GM12878 (cell line): ENCODE data around the gene IGF2BP2. TPM values are rescaled to one million over a fixed set of nuclear protein-coding genes. Genes with fewer than 3 reads are reported as not detected.

Source experiments
- ATAC-seq: fragments of 200-7000 bp; cut with Tn5 transposase; 3 replicates; pipeline ENCODE4 v1.9.1; 2020; ENCODE audit warnings: mild to moderate bottlenecking, moderate library complexity
- BruUV-seq: library from RNA; stranded (reverse); fragments of 400-500 nt; replicated peaks from 2 replicates; lab custom pipeline; 2021; lab: Mats Ljungman, UMichigan
- CTCF ChIA-PET: fragments of 300-600 bp; sonication (Branson Sonifier 250); formaldehyde crosslinking; extraction: SDS; loops from one replicate; lab custom pipeline; 2021; ENCODE audit warnings: inconsistent platforms; lab: Yijun Ruan, JAX
- POLR2A ChIA-PET: fragments of 350-600 bp; formaldehyde crosslinking; extraction: SDS; loops from one replicate; lab custom pipeline; 2021; ENCODE audit warnings: inconsistent platforms; lab: Charles Lee
- RAD21 ChIA-PET: fragments of 300-600 bp; sonication (Branson Sonifier 250); formaldehyde crosslinking; loops from one replicate; lab custom pipeline; 2023; ENCODE audit warnings: antibody characterized with exemption; ENCODE audit not compliant: unreplicated experiment; lab: Charles Lee
- SMC1A ChIA-PET: fragments of 300-600 bp; sonication (Branson Sonifier 250); formaldehyde crosslinking; loops from one replicate; lab custom pipeline; 2023; ENCODE audit not compliant: unreplicated experiment, uncharacterized antibody; lab: Charles Lee
- DNase-seq: peaks from one replicate; pipeline ENCODE4 v3.0.0-alpha.2; 2011; ENCODE audit warnings: low read depth, low spot score
- FAIRE-seq: peaks from 3 replicates; lab custom pipeline; 2011; peaks lifted over from hg19 to GRCh38; lab: Jason Lieb, UNC
- H2AFZ ChIP-seq: 2 replicates; pipeline ENCODE4 v1.6.0; 2011; ENCODE audit warnings: low read depth, low read length, control low read depth; ENCODE audit not compliant: control insufficient read depth
- H3K27ac ChIP-seq: 2 replicates; pipeline ENCODE4 v1.5.1; 2011; ENCODE audit warnings: control low read depth; ENCODE audit not compliant: control insufficient read depth, insufficient read depth
- H3K27me3 ChIP-seq, 2 experiments: replicated peaks in 1 of 2; 2 replicates each; pipeline versions ENCODE4 v1.6.0 to v1.6.1; 2011; ENCODE audit warnings: low read length in 1 of 2; ENCODE audit not compliant: control insufficient read depth in 2 of 2, insufficient read depth in 2 of 2
- H3K36me3 ChIP-seq, 2 experiments: 2 replicates each; pipeline ENCODE4 v1.5.1; 2011; ENCODE audit warnings: low read length in 1 of 2; ENCODE audit not compliant: control insufficient read depth in 2 of 2, insufficient read depth in 2 of 2
- H3K4me1 ChIP-seq: 2 replicates; pipeline ENCODE4 v1.6.1; 2011; ENCODE audit warnings: mild to moderate bottlenecking, low read length, moderate library complexity, mixed read lengths; ENCODE audit not compliant: control insufficient read depth, insufficient read depth
- H3K4me2 ChIP-seq: 2 replicates; pipeline ENCODE4 v1.6.0; 2011; ENCODE audit warnings: control low read depth; ENCODE audit not compliant: control insufficient read depth, insufficient read depth
- H3K4me3 ChIP-seq: fragments of 200-600 bp; sonication (generic); 2 replicates; pipeline ENCODE4 v1.5.1; 2016
- H3K79me2 ChIP-seq: 2 replicates; pipeline ENCODE4 v1.6.0; 2011; ENCODE audit warnings: low read length; ENCODE audit not compliant: control insufficient read depth, insufficient read depth
- H3K9ac ChIP-seq: 2 replicates; pipeline ENCODE4 v1.8.0; 2011; ENCODE audit warnings: low read length, control low read depth, mixed read lengths; ENCODE audit not compliant: control insufficient read depth, insufficient read depth
- H3K9me3 ChIP-seq: replicated peaks from 3 replicates; pipeline ENCODE4 v1.5.1; 2011; ENCODE audit warnings: mild to moderate bottlenecking, low read length; ENCODE audit not compliant: control insufficient read depth, insufficient read depth
- H4K20me1 ChIP-seq: 2 replicates; pipeline ENCODE4 v1.6.0; 2011; ENCODE audit not compliant: control insufficient read depth, insufficient read depth
- CHD1 ChIP-seq: IDR thresholded peaks from 2 replicates; pipeline ENCODE4 v1.6.1; 2012; ENCODE audit warnings: low read depth, low read length, improper control_type of control experiment
- IKZF1 ChIP-seq: fragments of 450-650 bp; conservative IDR thresholded peaks from 2 replicates; pipeline ENCODE4 v1.6.1; 2017; ENCODE audit warnings: antibody characterized with exemption, mild to moderate bottlenecking
- KLF5 ChIP-seq: fragments of 450-650 bp; IDR thresholded peaks from 2 replicates; pipeline ENCODE4 v1.6.1; 2014; ENCODE audit warnings: mild to moderate bottlenecking; ENCODE audit not compliant: partially characterized antibody
- NFYA ChIP-seq: IDR thresholded peaks from 2 replicates; pipeline ENCODE4 v1.6.1; 2011; ENCODE audit warnings: low read depth, mild to moderate bottlenecking, low read length, improper control_type of control experiment, borderline replicate concordance
- SREBF2 ChIP-seq: IDR thresholded peaks from 2 replicates; pipeline ENCODE4 v1.6.1; 2012; ENCODE audit warnings: mild to moderate bottlenecking, low read length
- TCF3 ChIP-seq: IDR thresholded peaks from 2 replicates; pipeline ENCODE4 v1.6.1; 2012; ENCODE audit warnings: low read depth, mild to moderate bottlenecking, low read length, borderline replicate concordance; ENCODE audit not compliant: insufficient read depth
- ZNF622 ChIP-seq: fragments of 450-650 bp; IDR thresholded peaks from 2 replicates; pipeline ENCODE4 v1.6.1; 2017; ENCODE audit warnings: mild to moderate bottlenecking, inconsistent platforms
- WGBS: methylation state at CpG from one replicate; pipeline ENCODE4 v1.1.6; 2016; ENCODE audit warnings: low lambda C conversion rate; ENCODE audit not compliant: insufficient replicate concordance, insufficient coverage; ENCODE audit errors: missing lambda C conversion rate; 5-methylcytosine and 5-hydroxymethylcytosine counted together
- in situ Hi-C: fragments of 300-500 bp; cut with MboI; formaldehyde crosslinking; loops from 9 replicates; pipeline ENCODE4 v1.14.3; 2018; ENCODE audit warnings: mixed read lengths
- intact Hi-C: fragments of 100-400 bp; cut with micrococcal nuclease; formaldehyde crosslinking; loops from one replicate; pipeline ENCODE4 v1.14.2; 2022; ENCODE audit not compliant: unreplicated experiment
- polyA plus RNA-seq, 11 experiments: library from polyadenylated mRNA; depleted of rRNA in 4 of 11; unstranded in 6 of 11; stranded (reverse) in 5 of 11; fragments of >200 nt; fragmentation: Nextera tagmentation in 4 of 11; fragmentation: Illumina TruSeq in 1 of 11; extraction: Ambion mirVana in 4 of 11; extraction: Trizol in 1 of 11; gene quantifications; 1 replicate in 1 of 11; 2 replicates in 10 of 11; pipeline versions ENCODE4 v1.2.1 to v1.2.3, GENCODE V29; 2011 to 2016; ENCODE audit warnings: inconsistent platforms in 2 of 11, missing spikeins in 2 of 11, low read depth in 1 of 11
- total RNA-seq, 4 experiments: library from RNA; depleted of rRNA in 3 of 4; stranded (reverse); fragments of >200 nt in 3 of 4; fragmentation: Illumina TruSeq in 1 of 4; extraction: Trizol in 1 of 4; gene quantifications; 2 replicates each; pipeline versions ENCODE4 v1.2.1 to v1.2.3, GENCODE V29; 2013 to 2021
- TF ChIP-seq, protein P1 (sequence below): fragments of 450-650 bp; formaldehyde crosslinking; IDR thresholded peaks from 2 replicates; pipeline ENCODE4 v1.4.0; 2022; ENCODE audit warnings: mild to moderate bottlenecking, moderate library complexity
- TF ChIP-seq, protein P2 (sequence below): fragments of 450-650 bp; formaldehyde crosslinking; IDR thresholded peaks from 2 replicates; pipeline ENCODE4 v1.5.0; 2022; ENCODE audit warnings: mild to moderate bottlenecking, missing genetic modification characterization

IGF2BP2 gene
- total and polyA plus RNA-seq, 10 of the 15 experiments (the other 5 are each of a cell fraction or from before 2014, with no cell fraction given), result 0.25 to 0.72 TPM; not detected in 8

DNA sequence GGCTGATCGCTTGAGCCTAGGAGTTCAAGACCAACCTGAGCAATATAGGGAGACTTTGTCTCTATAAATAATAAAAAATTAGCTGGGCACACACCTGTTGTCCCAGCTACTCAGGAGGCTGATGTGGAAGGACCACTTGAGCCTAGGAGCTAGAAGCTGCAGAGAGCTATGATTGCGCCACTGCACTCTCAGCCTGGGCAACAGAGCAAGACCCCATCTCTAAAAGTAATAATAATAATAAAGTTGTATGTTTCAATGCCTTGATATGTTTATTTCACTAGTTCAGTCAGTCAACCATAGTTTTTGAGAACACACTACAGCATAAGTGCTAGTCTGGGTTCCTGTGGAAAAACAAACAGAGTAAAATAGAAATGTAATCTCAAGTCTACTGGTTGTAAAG, 36.5 kb downstream of the IGF2BP2 start:
- BruUV-seq, result no TSS peak
- no peak for TF ChIP-seq IKZF1
- TF ChIP-seq SREBF2, result no peak
- no peak for TF ChIP-seq CHD1
- TF ChIP-seq KLF5, result no peak
- TF ChIP-seq TCF3, result no peak
- Histone ChIP-seq H3K79me2 (no peaks in the 10 kb centered on the region), H3K4me2 (no peak overlapping the region), H3K9ac (no peak overlapping the region), H4K20me1 (no peaks in the 10 kb centered on the region), H3K9me3 (no peaks in the 10 kb centered on the region), H3K27me3 (no peaks in the 10 kb centered on the region; a peak in 1 of 4 replicates), H3K4me1 (no peaks in the 10 kb centered on the region), H3K4me3 (no peak overlapping the region), H3K27ac (no peak overlapping the region), H3K36me3 (no peaks in the 10 kb centered on the region), H2AFZ (no peak overlapping the region)
- WGBS, result 21% methylated on average over 2 of the region's 2 CpGs
- ATAC-seq (no peak), DNase-seq (no peak), FAIRE-seq (no peak)
- intact Hi-C loops (no loop called here), in situ Hi-C loops (no loop called here)
- POLR2A ChIA-PET, result no interaction called here
- RAD21 ChIA-PET, result no interaction called here
- SMC1A ChIA-PET, result no interaction called here
- CTCF ChIA-PET, result no interaction called here

DNA sequence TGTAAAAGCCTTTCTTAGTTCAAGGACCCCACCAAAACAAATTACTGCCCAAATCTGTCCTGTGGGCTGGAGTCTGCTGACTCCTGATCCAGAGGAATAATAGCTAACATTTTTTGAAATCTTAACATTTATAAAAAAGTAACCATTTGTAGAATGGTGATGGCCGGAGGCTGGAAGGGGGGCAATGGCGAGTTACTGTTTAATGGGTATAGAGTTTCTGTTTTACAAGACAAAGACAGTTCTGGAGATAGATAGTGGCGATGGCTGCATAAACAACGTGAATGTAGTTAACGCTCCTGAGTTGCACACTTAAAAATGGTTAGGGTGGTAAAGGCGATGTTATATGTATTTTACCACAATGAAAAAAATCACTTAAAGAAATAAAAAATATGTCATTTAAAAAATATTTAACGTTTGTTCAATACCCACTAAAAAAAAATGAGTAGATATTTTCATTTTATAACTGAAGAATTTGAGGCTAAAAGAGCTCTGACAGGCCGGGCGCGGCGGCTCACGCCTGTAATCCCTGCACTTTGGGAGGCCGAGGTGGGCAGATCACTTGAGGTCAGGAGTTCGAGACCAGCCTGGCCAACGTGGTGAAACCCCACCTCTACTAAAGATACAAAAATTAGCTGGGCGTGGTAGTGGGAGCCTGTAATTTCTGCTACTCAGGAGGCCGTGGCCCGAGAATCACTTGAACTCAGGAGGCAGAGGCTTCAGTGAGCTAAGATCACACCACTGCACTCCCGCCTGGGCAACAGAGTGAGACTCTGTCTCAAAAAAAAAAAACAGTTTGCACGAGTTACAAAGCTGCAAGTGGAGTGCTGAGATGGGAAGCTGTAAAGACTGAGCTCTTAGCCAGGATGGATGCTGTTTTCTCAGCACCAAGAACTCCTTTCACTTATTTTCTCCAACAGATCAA, 37.6 kb downstream of the IGF2BP2 start:
- H3K27me3 ChIP-seq, result no peaks in the 10 kb centered on the region; a peak in 1 of 4 replicates
- H4K20me1 ChIP-seq, result no peaks in the 10 kb centered on the region
- no peak overlapping the region for H2AFZ ChIP-seq
- H3K4me3 ChIP-seq, result no peak overlapping the region
- no peaks in the 10 kb centered on the region for H3K4me1 ChIP-seq
- H3K27ac ChIP-seq, result no peak overlapping the region
- no peak overlapping the region for H3K4me2 ChIP-seq
- H3K79me2 ChIP-seq, result no peaks in the 10 kb centered on the region
- ATAC-seq (no peak), DNase-seq (no peak), FAIRE-seq (no peak)
- ChIA-PET RAD21 (no interaction called here), SMC1A (interaction anchor here (0.8 kb wide), 1 partner anchor 86 kb away, joined by 3 read pairs; no protein-coding TSS in a partner anchor), POLR2A (no interaction called here), CTCF (interaction anchor here (0.7 to 2.7 kb wide), 3 partner anchors 10 to 127 kb away, joined by 3 to 15 read pairs (median 4); no protein-coding TSS in a partner anchor)
- WGBS, result 51% methylated on average over 20 of the region's 20 CpGs
- in situ Hi-C loops, result no loop called here
- H3K9me3 ChIP-seq, result no peaks in the 10 kb centered on the region
- no peak overlapping the region for H3K9ac ChIP-seq
- H3K36me3 ChIP-seq, result no peaks in the 10 kb centered on the region
- intact Hi-C loops, result no loop called here
- no TSS peak for BruUV-seq
- no peak for TF ChIP-seq NFYA
- TF ChIP-seq, protein P1, sequence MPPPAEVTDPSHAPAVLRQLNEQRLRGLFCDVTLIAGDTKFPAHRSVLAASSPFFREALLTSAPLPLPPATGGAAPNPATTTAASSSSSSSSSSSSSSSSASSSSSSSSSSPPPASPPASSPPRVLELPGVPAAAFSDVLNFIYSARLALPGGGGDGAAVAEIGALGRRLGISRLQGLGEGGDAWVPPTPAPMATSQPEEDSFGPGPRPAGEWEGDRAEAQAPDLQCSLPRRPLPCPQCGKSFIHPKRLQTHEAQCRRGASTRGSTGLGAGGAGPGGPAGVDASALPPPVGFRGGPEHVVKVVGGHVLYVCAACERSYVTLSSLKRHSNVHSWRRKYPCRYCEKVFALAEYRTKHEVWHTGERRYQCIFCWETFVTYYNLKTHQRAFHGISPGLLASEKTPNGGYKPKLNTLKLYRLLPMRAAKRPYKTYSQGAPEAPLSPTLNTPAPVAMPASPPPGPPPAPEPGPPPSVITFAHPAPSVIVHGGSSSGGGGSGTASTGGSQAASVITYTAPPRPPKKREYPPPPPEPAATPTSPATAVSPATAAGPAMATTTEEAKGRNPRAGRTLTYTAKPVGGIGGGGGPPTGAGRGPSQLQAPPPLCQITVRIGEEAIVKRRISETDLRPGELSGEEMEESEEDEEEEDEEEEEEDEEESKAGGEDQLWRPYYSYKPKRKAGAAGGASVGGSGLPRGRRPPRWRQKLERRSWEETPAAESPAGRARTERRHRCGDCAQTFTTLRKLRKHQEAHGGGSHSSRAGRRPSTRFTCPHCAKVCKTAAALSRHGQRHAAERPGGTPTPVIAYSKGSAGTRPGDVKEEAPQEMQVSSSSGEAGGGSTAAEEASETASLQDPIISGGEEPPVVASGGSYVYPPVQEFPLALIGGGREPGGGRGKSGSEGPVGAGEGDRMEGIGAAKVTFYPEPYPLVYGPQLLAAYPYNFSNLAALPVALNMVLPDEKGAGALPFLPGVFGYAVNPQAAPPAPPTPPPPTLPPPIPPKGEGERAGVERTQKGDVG, result no peak
- TF ChIP-seq, protein P2, sequence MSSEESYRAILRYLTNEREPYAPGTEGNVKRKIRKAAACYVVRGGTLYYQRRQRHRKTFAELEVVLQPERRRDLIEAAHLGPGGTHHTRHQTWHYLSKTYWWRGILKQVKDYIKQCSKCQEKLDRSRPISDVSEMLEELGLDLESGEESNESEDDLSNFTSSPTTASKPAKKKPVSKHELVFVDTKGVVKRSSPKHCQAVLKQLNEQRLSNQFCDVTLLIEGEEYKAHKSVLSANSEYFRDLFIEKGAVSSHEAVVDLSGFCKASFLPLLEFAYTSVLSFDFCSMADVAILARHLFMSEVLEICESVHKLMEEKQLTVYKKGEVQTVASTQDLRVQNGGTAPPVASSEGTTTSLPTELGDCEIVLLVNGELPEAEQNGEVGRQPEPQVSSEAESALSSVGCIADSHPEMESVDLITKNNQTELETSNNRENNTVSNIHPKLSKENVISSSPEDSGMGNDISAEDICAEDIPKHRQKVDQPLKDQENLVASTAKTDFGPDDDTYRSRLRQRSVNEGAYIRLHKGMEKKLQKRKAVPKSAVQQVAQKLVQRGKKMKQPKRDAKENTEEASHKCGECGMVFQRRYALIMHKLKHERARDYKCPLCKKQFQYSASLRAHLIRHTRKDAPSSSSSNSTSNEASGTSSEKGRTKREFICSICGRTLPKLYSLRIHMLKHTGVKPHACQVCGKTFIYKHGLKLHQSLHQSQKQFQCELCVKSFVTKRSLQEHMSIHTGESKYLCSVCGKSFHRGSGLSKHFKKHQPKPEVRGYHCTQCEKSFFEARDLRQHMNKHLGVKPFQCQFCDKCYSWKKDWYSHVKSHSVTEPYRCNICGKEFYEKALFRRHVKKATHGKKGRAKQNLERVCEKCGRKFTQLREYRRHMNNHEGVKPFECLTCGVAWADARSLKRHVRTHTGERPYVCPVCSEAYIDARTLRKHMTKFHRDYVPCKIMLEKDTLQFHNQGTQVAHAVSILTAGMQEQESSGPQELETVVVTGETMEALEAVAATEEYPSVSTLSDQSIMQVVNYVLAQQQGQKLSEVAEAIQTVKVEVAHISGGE (CRISPR knock-in tag), result no peak
- TF ChIP-seq CHD1, result no peak
- no peak for TF ChIP-seq ZNF622
